IMR-90 (cell line): ENCODE data around the gene EGLN1. TPM values are rescaled to one million over a fixed set of nuclear protein-coding genes. Genes with fewer than 3 reads are reported as not detected.

Experiments
- ATAC-seq: fragments of 200-7000 bp; cut with Tn5 transposase; 2 replicates; pipeline ENCODE4 v1.9.1; 2020; ENCODE audit warnings: low read depth, mild to moderate bottlenecking, moderate library complexity
- BruUV-seq: library from RNA; stranded (reverse); fragments of 400-500 nt; replicated peaks from 2 replicates; lab custom pipeline; 2021; lab: Mats Ljungman, UMichigan
- CTCF ChIA-PET: fragments of 300-600 bp; formaldehyde crosslinking; extraction: SDS; loops from one replicate; lab custom pipeline; 2021; ENCODE audit warnings: antibody characterized with exemption; lab: Yijun Ruan, JAX
- POLR2A ChIA-PET: fragments of 300-600 bp; sonication (Branson Sonifier 250); formaldehyde crosslinking; loops from one replicate; lab custom pipeline; 2022; ENCODE audit warnings: antibody characterized with exemption; ENCODE audit not compliant: unreplicated experiment; lab: Charles Lee
- DNase-seq: peaks from one replicate; pipeline ENCODE4 v3.0.0; 2013
- H2AFZ ChIP-seq: replicated peaks from 2 replicates; pipeline ENCODE3; 2013; ENCODE audit warnings: low read length, mild to moderate bottlenecking; ENCODE audit not compliant: poor library complexity
- H2AK5ac ChIP-seq: 2 replicates; pipeline ENCODE4 v1.6.1; 2013; ENCODE audit warnings: low read depth, low read length, inconsistent platforms
- H2AK9ac ChIP-seq: replicated peaks from 2 replicates; pipeline ENCODE3; 2013; ENCODE audit warnings: mild to moderate bottlenecking, low read depth, low read length, moderate library complexity; ENCODE audit not compliant: poor library complexity
- H2BK120ac ChIP-seq: 2 replicates; pipeline ENCODE4 v1.6.1; 2013; ENCODE audit warnings: low read depth, low read length, inconsistent platforms
- H2BK15ac ChIP-seq: 3 replicates; pipeline ENCODE4 v1.6.1; 2013; ENCODE audit warnings: low read depth, low read length, inconsistent platforms
- H2BK20ac ChIP-seq: 2 replicates; pipeline ENCODE4 v1.6.1; 2013; ENCODE audit warnings: low read depth, mild to moderate bottlenecking, inconsistent platforms, low read length, moderate library complexity
- H2BK5ac ChIP-seq: 2 replicates; pipeline ENCODE4 v1.6.1; 2013; ENCODE audit warnings: mild to moderate bottlenecking, low read depth, low read length, inconsistent platforms; ENCODE audit not compliant: poor library complexity, severe bottlenecking
- H3K14ac ChIP-seq: replicated peaks from 2 replicates; pipeline ENCODE4 v1.6.1; 2013; ENCODE audit warnings: low read depth, low read length, inconsistent platforms
- H3K18ac ChIP-seq: 2 replicates; pipeline ENCODE4 v1.6.1; 2013; ENCODE audit warnings: low read depth, low read length, control low read depth
- H3K23ac ChIP-seq: 2 replicates; pipeline ENCODE4 v1.6.1; 2013; ENCODE audit warnings: low read depth, low read length, inconsistent platforms
- H3K27ac ChIP-seq: 2 replicates; pipeline ENCODE4 v1.5.1; 2013; ENCODE audit warnings: mild to moderate bottlenecking, control low read depth, low read length; ENCODE audit not compliant: insufficient read depth
- H3K27me3 ChIP-seq: 2 replicates; pipeline ENCODE4 v1.6.1; 2013; ENCODE audit warnings: low read length; ENCODE audit not compliant: control insufficient read depth, insufficient read depth
- H3K36me3 ChIP-seq: 2 replicates; pipeline ENCODE4 v1.6.1; 2013; ENCODE audit warnings: low read length, mixed read lengths; ENCODE audit not compliant: control insufficient read depth, insufficient read depth
- H3K4ac ChIP-seq: 2 replicates; pipeline ENCODE4 v1.6.1; 2013; ENCODE audit warnings: low read depth, low read length, inconsistent platforms
- H3K4me1 ChIP-seq: 2 replicates; pipeline ENCODE4 v1.6.1; 2013; ENCODE audit warnings: low read length, mixed read lengths; ENCODE audit not compliant: control insufficient read depth, insufficient read depth
- H3K4me2 ChIP-seq: 2 replicates; pipeline ENCODE4 v1.6.1; 2013; ENCODE audit warnings: low read depth, mild to moderate bottlenecking, control low read depth, low read length, moderate library complexity
- H3K4me3 ChIP-seq: 2 replicates; pipeline ENCODE4 v1.5.1; 2013; ENCODE audit warnings: low read depth, mild to moderate bottlenecking, control low read depth, low read length, moderate library complexity; ENCODE audit not compliant: insufficient read depth
- H3K56ac ChIP-seq: 2 replicates; pipeline ENCODE4 v1.6.1; 2013; ENCODE audit warnings: low read length, inconsistent platforms; ENCODE audit not compliant: insufficient read depth; ENCODE audit errors: extremely low read depth
- H3K79me1 ChIP-seq, 2 experiments: 2 replicates each; pipeline ENCODE4 v1.6.1; 2013; ENCODE audit warnings: low read length in 2 of 2, inconsistent platforms in 1 of 2, low read depth in 1 of 2
- H3K9ac ChIP-seq: 2 replicates; pipeline ENCODE4 v1.6.1; 2013; ENCODE audit warnings: low read depth, low read length, control low read depth
- H3K9me1 ChIP-seq: 2 replicates; pipeline ENCODE4 v1.6.1; 2013; ENCODE audit warnings: low read length, inconsistent platforms; ENCODE audit not compliant: insufficient read depth
- H3K9me3 ChIP-seq: 2 replicates; pipeline ENCODE4 v1.6.1; 2013; ENCODE audit warnings: low read length; ENCODE audit not compliant: control insufficient read depth, insufficient read depth
- H4K20me1 ChIP-seq: 2 replicates; pipeline ENCODE4 v1.6.1; 2013; ENCODE audit warnings: low read length, inconsistent platforms; ENCODE audit not compliant: insufficient read depth
- H4K5ac ChIP-seq: 2 replicates; pipeline ENCODE4 v1.6.1; 2013; ENCODE audit warnings: mild to moderate bottlenecking, low read depth, low read length, control low read depth
- H4K8ac ChIP-seq, 2 experiments: 2 replicates each; pipeline ENCODE4 v1.6.1; 2013; ENCODE audit warnings: low read depth in 2 of 2, low read length in 2 of 2, control low read depth in 1 of 2, inconsistent platforms in 1 of 2
- H4K91ac ChIP-seq: 2 replicates; pipeline ENCODE4 v1.6.1; 2013; ENCODE audit warnings: low read depth, low read length, inconsistent platforms; ENCODE audit not compliant: insufficient read depth
- BHLHE40 ChIP-seq: fragments of 150-350 bp; IDR thresholded peaks from 2 replicates; pipeline ENCODE4 v1.6.1; 2016; ENCODE audit warnings: mild to moderate bottlenecking, low read depth, low read length
- CEBPB ChIP-seq: IDR thresholded peaks from 2 replicates; pipeline ENCODE4 v1.6.1; 2012; ENCODE audit warnings: low read depth, low read length, improper control_type of control experiment
- CHD1 ChIP-seq: IDR thresholded peaks from 2 replicates; pipeline ENCODE4 v1.6.1; 2012; ENCODE audit warnings: low read depth, low read length, improper control_type of control experiment
- CTCF ChIP-seq: conservative IDR thresholded peaks from 2 replicates; pipeline ENCODE4 v1.5.1; 2012; ENCODE audit warnings: mild to moderate bottlenecking, low read depth, low read length, improper control_type of control experiment
- FOS ChIP-seq: fragments of 150-350 bp; IDR thresholded peaks from 2 replicates; pipeline ENCODE4 v1.6.1; 2016; ENCODE audit warnings: low read depth, low read length
- MAFK ChIP-seq: IDR thresholded peaks from 2 replicates; pipeline ENCODE4 v1.6.1; 2012; ENCODE audit warnings: low read depth, low read length, improper control_type of control experiment
- MAZ ChIP-seq: IDR thresholded peaks from 2 replicates; pipeline ENCODE4 v1.6.1; 2012; ENCODE audit warnings: low read depth, mild to moderate bottlenecking, low read length, improper control_type of control experiment, moderate library complexity, borderline replicate concordance
- POLR2A ChIP-seq: IDR thresholded peaks from 2 replicates; pipeline ENCODE4 v1.6.1; 2012; ENCODE audit warnings: mild to moderate bottlenecking, low read depth, low read length
- RCOR1 ChIP-seq: IDR thresholded peaks from 2 replicates; pipeline ENCODE4 v1.6.1; 2012; ENCODE audit warnings: mild to moderate bottlenecking, low read length, improper control_type of control experiment; ENCODE audit not compliant: insufficient replicate concordance
- SMC3 ChIP-seq: fragments of 150-350 bp; IDR thresholded peaks from 2 replicates; pipeline ENCODE4 v1.6.1; 2016; ENCODE audit warnings: low read depth, mild to moderate bottlenecking, antibody characterized with exemption, low read length, moderate library complexity
- WGBS, 2 experiments: methylation state at CpG; one replicate each; pipeline versions ENCODE4 v1.1.5 to v1.1.7; 2013; ENCODE audit warnings: missing lambda C conversion rate in 2 of 2; ENCODE audit not compliant: insufficient read length in 1 of 2; ENCODE audit errors: extremely low coverage in 2 of 2; 5-methylcytosine and 5-hydroxymethylcytosine counted together
- dilution Hi-C: fragments of 300-500 bp; cut with HindIII; formaldehyde crosslinking; loops from one replicate; pipeline ENCODE4 v1.14.3; 2018; ENCODE audit warnings: low sequenced_read_pairs; ENCODE audit not compliant: unreplicated experiment
- in situ Hi-C: fragments of 300-500 bp; cut with MboI; formaldehyde crosslinking; loops from 3 replicates; pipeline ENCODE4 v1.14.3; 2019; ENCODE audit warnings: low sequenced_read_pairs, inconsistent platforms, mixed read lengths
- intact Hi-C: fragments of 100-400 bp; cut with micrococcal nuclease; formaldehyde crosslinking; loops from 2 replicates; pipeline ENCODE4 v1.10.0; 2022
- polyA plus RNA-seq, 3 experiments: library from polyadenylated mRNA; depleted of rRNA; stranded (reverse); fragments of >200 nt; gene quantifications; 2 replicates each; pipeline ENCODE4 v1.2.3, GENCODE V29; 2012; ENCODE audit warnings: low replicate concordance in 1 of 3
- total RNA-seq: library from RNA; depleted of rRNA; stranded (reverse); fragments of >200 nt; gene quantifications from 2 replicates; pipeline ENCODE4 v1.2.3, GENCODE V29; 2012
- TF ChIP-seq, protein P1 (sequence below): fragments of 150-350 bp; IDR thresholded peaks from 2 replicates; pipeline ENCODE4 v1.6.1; 2017; ENCODE audit warnings: mild to moderate bottlenecking, antibody characterized with exemption, low read length, low read depth
- TF ChIP-seq, protein P2 (sequence below): fragments of 150-350 bp; IDR thresholded peaks from 2 replicates; pipeline ENCODE4 v1.6.1; 2016; ENCODE audit warnings: low read depth, mild to moderate bottlenecking, low read length, moderate library complexity, borderline replicate concordance

EGLN1 gene
- total and polyA plus RNA-seq, 2 of the 4 experiments (the other 2 are of a cell fraction) = 25.7 to 26.9 TPM

DNA sequence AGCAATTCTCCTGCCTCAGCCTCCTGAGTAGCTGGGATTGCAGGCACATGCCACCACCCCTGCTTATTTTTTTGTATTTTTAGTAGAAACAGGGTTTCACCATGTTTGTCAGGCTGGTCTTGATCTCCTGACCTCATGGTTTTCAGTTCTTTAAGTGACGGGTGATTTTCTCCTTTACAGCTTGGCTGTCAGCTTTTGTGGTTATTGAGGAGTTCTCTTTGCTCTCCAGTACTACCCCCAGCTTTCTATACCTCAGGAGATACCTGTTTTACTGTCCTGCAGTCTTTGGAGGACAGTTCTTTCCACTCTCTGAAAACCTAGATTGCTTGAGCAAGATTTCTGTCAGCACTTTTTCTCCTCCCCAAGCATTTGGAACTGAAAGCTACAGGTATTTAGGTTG, 45.9 kb upstream of the EGLN1 start:
- Histone ChIP-seq H3K79me1 (no peaks in the 10 kb centered on the region), H4K5ac (no peak overlapping the region), H3K9me1 (no peaks in the 10 kb centered on the region), H3K4me3 (no peak overlapping the region), H2AK9ac (no peak overlapping the region), H3K9ac (no peak overlapping the region), H3K14ac (no peak overlapping the region), H3K18ac (no peak overlapping the region), H3K9me3 (no peaks in the 10 kb centered on the region), H4K91ac (no peak overlapping the region), H2AFZ (no peak overlapping the region), H4K8ac (no peak overlapping the region), H3K27ac (no peak overlapping the region), H3K23ac (no peak overlapping the region), H2BK120ac (no peak overlapping the region), H3K56ac (no peak overlapping the region), H2BK20ac (no peak overlapping the region), H3K4me2 (no peak overlapping the region), H3K27me3 (peaks cover 2% of the 10 kb centered on the region; the same call in 1 of the 2 replicates), H2BK5ac (no peak overlapping the region), H3K4ac (no peak overlapping the region), H2BK15ac (no peak overlapping the region), H2AK5ac (no peak overlapping the region), H3K36me3 (no peaks in the 10 kb centered on the region), H4K20me1 (no peaks in the 10 kb centered on the region), H3K4me1 (no peaks in the 10 kb centered on the region)
- ChIA-PET POLR2A (no interaction called here), CTCF (no interaction called here)
- no CpG with 5 or more reads among the region's 1 CpG for WGBS, 2 experiments
- intact Hi-C loops (no loop called here), dilution Hi-C loops (no loop called here), in situ Hi-C loops (no loop called here)
- DNase-seq (no peak), ATAC-seq (no peak)
- TF ChIP-seq RCOR1 (no peak), SMC3 (no peak), CHD1 (no peak), FOS (no peak), CEBPB (no peak), CTCF (no peak), MAFK (no peak), BHLHE40 (no peak), MAZ (no peak), POLR2A (no peak)
- TF ChIP-seq, protein P1, sequence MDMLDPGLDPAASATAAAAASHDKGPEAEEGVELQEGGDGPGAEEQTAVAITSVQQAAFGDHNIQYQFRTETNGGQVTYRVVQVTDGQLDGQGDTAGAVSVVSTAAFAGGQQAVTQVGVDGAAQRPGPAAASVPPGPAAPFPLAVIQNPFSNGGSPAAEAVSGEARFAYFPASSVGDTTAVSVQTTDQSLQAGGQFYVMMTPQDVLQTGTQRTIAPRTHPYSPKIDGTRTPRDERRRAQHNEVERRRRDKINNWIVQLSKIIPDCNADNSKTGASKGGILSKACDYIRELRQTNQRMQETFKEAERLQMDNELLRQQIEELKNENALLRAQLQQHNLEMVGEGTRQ = no peak
- TF ChIP-seq, protein P2, sequence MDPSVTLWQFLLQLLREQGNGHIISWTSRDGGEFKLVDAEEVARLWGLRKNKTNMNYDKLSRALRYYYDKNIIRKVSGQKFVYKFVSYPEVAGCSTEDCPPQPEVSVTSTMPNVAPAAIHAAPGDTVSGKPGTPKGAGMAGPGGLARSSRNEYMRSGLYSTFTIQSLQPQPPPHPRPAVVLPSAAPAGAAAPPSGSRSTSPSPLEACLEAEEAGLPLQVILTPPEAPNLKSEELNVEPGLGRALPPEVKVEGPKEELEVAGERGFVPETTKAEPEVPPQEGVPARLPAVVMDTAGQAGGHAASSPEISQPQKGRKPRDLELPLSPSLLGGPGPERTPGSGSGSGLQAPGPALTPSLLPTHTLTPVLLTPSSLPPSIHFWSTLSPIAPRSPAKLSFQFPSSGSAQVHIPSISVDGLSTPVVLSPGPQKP = no peak
- BruUV-seq = no TSS peak
